ENCODE measurements around the gene GABBR2.
"Not testable (repeated sequence)": the region's sequence is repeated elsewhere in the genome, so short reads cannot be mapped to it uniquely, and the experiment has no call there.

The GABBR2 gene

GRCh38 chr9:98485706-98486105, 223.0 kb downstream of the GABBR2 start:
- no peak for DNase-seq (ENCODE audit: low read depth in 4 of 4, low spot score in 1 of 4)

GRCh38 chr9:98484162-98484561, 224.6 kb downstream of the GABBR2 start:
- no peak for DNase-seq (ENCODE audit: low read depth in 4 of 4, low spot score in 1 of 4)

DNA sequence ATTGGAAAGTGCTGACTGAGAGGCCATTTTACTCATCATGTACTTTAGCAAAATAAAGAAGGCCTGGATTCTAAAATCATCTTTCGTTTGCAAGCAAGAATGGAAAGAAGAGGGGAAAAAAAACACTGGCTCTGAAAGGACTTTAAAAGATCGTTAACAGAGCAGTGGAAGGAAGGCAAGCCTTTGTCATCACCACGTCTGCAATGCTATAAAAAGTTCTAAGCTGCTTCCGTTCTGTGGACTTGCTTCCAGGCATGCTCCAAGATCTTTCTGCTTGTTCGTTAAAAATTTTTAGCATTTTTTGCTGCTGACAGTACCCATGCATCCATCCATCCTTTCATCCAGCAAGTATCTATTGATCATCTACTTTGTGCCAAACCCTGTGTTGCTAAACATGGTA, 226.5 kb downstream of the GABBR2 start:
- no peak for DNase-seq (ENCODE audit: low read depth in 4 of 4, low spot score in 1 of 4)

DNA sequence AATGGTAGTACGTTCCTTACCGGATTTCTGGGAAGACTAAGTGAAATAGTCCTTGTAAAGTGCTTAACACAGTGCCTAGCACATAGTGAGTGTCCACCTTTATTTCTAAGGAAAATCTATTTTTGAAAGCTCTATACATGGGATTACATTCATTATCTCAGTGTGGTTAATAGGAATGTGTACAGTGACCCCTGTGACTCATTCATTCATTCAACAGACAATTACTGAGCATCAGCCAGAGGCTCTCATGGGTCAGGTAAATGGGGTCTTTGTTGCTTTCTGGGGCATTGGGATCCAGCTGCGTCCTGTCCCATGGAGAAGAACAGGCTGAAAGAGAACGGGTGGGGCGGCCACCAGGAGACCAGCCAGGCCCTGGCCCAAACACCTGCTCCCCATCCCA, 227.1 kb downstream of the GABBR2 start:
- no peak for DNase-seq (ENCODE audit: low read depth in 4 of 4, low spot score in 1 of 4)

DNA sequence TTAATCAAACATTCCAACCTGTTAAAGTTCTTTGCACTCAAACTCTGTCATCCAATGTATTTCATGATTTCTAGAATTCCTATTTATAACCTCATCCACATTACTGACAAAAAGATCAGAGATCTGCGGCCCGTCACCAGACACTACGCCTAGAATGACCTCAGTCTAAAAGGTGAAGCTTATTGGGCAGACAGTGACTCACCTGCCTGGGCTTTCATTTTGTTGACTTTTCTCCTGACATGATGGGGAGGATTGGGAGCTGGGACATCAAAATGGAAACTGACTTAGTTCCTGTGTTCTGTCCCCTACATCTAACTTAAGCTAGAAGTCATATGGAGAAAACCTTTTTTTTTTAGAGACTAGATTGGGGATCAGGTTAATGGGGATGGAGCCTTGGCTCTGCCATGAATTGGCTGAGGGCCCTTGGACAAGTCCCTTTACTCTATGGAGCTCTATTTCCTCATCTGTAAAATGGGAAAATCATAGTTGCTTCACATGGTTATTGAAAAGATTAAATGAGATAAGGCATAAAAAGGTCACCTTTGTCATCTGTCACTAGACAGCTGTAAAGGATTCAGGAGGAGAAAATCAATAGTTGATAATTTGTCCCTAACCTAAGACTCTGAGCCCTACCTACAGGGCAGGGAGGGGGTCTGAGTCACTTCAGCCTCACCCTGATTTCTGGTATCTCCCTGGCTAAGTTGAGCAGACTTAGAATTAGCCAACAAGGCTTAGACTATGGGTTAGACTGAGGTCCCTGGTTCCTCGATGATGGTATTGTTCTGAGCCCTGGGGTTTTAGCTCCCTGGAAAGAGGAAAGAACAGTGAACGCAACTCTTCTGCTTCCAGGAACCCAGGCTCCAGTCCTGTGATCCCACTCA, 228.5 kb downstream of the GABBR2 start:
- no peak for DNase-seq (ENCODE audit: low read depth in 4 of 4, low spot score in 1 of 4)

- DNase-seq (ENCODE audit: low read depth in 4 of 4, low spot score in 1 of 4) = no peak
These were observed 229.3 kb downstream of the GABBR2 start for GRCh38 chr9:98479449-98479848.

- DNase-seq (ENCODE audit: low read depth in 4 of 4, low spot score in 1 of 4) = no peak
These were observed 230.9 kb downstream of the GABBR2 start for GRCh38 chr9:98477884-98478283.

- no peak for DNase-seq (ENCODE audit: low read depth in 4 of 4, low spot score in 1 of 4)
These were observed 236.5 kb downstream of the GABBR2 start for GRCh38 chr9:98472216-98472615.

DNA sequence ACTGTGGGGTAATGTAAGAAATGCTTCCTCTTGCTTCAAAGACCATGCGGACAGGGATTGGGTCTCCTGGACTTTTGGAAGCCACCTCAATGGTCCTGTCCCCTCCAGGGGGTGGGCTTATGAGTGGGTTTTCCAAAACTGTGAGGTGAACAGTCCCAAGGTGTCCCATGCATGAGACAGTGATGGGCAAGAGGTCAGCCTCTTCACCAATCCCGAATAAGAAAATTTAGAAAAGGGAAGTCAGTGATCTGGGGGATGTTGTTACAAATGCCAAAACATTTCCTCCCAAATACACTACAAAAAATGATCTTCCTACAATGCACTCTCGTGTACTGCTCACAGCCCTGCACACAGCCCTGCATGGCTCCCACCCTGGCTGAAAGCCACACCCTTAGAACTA, 237.6 kb downstream of the GABBR2 start:
- no peak for DNase-seq (ENCODE audit: low read depth in 4 of 4, low spot score in 1 of 4)

DNA sequence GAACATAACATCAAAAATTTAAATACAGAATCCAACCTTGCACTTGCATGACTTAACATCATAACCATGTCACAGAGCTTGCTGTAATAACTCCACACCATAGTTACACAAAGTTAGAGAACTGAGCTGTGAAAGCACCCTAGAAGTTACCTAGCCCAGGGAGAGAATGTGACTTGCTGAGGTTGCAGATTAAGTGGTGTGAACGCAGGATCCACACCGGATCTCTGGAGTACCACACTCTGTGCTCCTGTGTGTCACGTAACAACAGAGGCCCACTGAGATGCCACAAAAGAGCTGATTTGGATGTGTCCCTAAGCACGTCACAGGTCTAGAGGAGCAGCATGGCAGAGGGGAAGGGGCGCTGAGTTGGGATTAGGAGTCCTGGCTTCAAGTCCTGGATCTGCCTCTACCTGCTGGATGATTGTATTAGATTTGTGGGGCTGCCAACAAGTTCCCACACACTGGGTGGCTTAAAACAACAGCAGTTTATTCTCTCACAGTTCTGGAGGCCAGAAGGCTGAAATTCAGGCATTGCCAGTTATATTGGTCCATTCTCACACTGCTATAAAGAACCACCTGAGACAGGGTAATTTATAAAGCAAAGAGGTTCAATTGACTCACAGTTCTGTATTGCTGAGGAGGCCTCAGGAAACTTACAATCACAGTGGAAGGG, 240.0 kb downstream of the GABBR2 start:
- no peak for DNase-seq (ENCODE audit: low read depth in 4 of 4, low spot score in 1 of 4)

DNA sequence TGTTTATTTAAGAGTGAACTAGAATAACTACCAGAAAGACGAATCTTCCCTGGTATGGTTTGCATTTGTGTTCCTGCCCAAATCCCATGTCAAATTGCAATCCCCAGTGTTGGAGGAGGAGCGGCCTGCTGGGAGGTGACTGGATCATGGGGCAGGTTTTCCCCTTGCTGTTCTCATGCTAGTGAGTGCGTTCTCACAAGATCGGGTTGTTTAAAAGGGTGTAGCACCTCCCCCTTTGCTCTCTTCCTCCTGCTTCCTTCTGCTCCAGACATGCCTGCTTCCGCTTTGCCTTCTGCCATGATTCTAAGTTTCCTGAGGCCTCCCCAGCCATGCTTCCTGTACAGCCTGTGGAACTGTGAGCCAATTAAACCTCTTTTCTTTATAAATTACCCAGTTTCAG, 242.9 kb downstream of the GABBR2 start:
- no peak for DNase-seq (ENCODE audit: low read depth in 4 of 4, low spot score in 1 of 4)

- DNase-seq (ENCODE audit: low read depth in 4 of 4, low spot score in 1 of 4) = not testable (repeated sequence)
These were observed 244.5 kb downstream of the GABBR2 start for GRCh38 chr9:98464156-98464690.

DNA sequence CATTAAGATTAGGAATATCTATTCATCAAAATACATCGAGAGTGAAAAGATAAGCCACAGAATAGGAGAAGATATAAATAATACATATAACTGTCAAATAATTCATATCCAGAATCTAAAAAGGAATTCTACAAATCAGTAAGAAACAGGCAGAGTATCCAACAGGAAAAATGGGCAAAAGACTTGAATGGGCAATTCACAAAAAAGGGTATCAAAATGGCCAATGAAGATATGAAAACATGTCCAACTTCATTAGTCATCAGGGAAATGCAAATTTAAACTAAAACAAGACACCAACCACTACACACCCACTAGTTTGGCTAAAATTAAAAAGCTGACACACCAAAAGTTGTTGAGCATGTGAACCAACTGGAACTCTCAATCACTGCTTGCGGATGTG, 246.4 kb downstream of the GABBR2 start:
- no peak for DNase-seq (ENCODE audit: low read depth in 4 of 4, low spot score in 1 of 4)

- no peak for DNase-seq (ENCODE audit: low read depth in 4 of 4, low spot score in 1 of 4)
These were observed 248.0 kb downstream of the GABBR2 start for GRCh38 chr9:98460704-98461103.

DNA sequence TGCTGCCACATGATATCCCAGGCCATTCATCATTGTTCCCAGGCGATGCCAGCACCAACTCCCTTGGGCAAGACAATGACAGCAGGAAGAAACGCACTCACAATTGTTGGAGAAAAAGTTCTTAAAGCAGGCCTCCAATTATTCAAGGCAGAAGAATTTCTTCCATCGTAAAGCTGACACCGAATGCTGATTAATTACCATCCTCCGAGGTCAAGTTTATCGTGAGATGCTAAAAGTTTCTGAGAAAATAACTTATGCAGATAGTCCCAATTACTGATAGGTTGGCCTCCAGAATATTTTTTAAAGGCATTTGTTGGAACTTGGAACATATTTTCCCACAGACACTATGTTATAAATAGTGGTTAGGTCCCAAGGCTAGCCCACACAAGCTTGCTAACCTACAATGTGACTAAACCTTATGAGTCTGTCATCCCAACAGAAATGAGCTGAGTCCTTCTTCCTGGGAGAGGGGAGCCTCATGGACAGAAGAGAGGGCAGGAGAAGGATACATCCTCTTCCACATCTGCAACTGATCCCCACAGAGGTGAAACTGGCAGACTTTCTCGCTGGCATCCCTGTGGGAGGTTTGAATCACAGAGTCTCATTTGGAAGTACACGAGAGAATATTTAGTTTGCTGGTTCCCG, 250.9 kb downstream of the GABBR2 start:
- DNase-seq (ENCODE audit: low read depth in 4 of 4, low spot score in 1 of 4) = no peak

DNA sequence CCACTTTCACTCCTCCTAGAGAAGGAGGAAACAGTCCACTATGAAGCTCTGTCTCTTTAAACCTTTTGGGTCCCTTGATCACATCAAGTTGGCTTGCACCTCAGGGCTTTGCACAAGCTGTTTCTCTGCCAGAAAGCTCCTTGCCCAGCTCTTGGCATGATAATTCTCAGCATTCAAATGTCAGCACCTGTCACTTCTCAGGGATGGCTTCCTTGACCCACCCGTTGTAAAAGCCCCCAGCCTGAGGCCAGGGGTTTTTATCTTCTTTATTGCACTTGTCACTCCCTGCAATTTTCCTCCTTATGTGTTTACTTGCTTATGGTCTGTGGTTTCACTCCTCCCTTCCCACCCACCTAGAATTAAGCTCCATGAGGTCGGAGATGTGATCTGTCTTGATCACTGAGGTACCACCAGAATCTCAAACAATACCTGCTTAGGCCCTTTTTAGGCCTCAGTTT, 252.6 kb downstream of the GABBR2 start:
- DNase-seq (ENCODE audit: low read depth in 4 of 4, low spot score in 1 of 4) = no peak

DNA sequence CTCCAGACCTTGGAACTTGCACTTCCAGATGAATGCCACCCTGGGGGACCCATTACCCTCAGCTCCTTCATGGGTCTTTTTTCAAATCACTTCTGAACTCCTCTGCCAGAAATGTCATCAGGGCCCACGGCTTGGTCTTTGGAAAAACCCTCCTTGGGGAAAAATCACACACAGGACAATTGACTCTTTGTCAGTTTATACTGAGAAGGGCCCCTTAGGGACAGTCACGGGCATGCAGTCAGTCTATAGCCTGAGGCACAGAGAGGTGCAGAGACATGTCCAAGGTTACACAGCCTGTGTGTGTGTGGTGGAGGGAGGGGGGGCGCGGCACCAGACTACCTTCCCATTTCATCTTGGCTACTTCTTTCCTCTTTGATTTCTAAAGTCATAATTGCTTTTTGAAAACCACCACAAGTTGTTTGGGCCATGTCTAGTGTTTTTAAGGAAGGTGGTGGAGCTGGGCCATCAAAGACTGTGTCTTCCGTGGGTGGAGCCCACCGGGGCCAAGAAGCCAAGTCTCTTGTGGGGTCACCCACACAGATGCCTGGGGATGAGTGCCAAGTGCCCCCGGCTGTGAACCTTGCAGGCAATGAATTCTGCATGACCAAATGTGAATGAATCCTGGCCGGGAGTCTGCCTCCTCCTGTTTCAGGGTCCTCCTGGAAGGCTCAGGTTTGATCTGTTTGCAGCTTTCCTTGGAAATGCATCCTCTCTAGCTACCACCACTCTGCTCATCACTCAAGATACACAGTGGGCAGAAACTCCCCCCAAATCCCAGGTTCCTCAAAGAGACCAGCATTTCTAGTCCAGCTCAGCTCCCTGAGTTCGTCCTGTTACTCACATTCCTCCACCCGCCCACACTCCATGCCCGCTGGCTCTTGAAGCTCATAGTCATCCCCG, 253.2 kb downstream of the GABBR2 start:
- no peak for DNase-seq (ENCODE audit: low read depth in 4 of 4, low spot score in 1 of 4)

DNA sequence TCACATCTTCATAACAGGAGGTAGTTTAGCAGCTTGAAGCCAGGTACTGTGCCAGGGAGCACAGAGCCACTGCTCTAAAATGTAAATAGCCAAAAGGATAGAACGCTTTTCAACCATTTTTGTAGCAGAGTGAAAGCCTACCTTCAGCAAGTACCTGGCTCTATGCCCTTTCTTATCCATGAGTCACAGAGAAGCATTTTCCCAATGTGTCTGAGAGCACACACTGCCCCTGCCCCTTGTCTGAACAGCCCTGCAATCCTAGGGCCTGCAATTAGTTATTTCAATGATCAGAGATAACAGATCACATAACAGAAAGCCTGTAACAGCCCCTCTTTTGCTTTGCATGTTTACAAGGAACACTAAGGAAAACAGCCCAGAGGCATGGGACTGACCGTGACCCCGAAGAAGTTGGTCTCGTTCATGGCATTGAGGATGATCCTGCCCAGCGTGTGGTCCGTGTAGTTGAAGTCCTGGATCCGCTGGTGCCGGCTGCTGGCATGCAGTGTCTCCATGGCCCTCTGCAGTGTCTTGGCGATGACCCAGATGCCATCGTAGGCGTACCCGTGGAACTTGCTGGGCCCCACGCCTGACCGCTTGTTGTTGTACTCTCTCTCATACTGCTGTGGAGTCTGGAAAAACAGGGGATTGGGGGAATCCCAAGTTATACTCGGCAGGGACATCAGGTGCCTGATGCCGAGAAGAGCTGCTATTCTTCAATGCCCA, 255.0 kb downstream of the GABBR2 start:
- no peak for DNase-seq (ENCODE audit: low read depth in 4 of 4, low spot score in 1 of 4)

GRCh38 chr9:98451576-98451975, 257.2 kb downstream of the GABBR2 start:
- DNase-seq (ENCODE audit: low read depth in 4 of 4, low spot score in 1 of 4) = no peak

GRCh38 chr9:98450496-98450895, 258.2 kb downstream of the GABBR2 start:
- DNase-seq (ENCODE audit: low read depth in 4 of 4, low spot score in 1 of 4) = no peak
